Measurements from ENCODE around the gene UVRAG. TPM values are rescaled to one million over a fixed set of nuclear protein-coding genes. Genes with fewer than 3 reads are reported as not detected.
A peak's percentile ranks its signal among the peaks of the same experiment; 100 is the strongest.

The UVRAG gene
- total RNA-seq, 1 donor from 2014 or later: 103 TPM

DNA sequence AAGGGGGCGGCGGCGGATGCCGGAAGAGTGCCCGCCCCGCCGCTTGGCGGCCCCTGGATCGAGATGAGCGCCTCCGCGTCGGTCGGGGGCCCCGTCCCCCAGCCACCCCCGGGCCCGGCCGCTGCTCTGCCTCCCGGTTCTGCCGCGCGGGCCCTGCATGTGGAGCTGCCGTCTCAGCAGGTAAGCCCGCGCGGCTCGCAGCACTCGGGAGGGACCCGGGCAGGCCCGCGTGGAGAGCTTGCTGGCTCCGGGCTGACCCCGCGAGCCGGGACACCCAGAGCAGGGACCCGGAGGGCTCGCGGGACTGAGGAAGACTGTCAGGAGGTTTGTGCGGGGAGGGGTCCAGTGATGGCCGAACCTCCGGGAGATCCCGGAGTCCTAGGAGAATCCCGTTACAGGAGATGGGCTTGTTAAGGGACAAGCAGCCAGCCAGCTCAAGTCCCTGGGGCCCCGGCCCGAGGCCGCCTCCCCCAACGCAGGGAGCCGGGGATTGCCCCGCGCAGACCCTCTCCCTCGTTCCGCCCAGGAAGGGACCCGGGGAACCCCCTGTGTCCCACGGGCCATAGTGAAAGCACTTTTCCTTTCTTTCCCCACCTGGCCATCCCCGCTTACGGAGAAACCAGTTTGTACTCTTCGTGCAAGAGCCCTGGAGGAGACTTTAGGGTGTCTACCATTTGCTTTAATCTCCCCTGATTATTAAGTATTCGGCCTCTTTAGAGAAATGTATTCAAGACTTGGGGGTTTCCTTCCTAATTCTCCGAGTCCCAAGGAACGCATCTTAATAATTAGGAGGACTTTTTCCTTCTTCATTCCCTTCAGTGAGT lies 547 bp downstream of the UVRAG start:
- Mint-ChIP-seq H3K4me3 (no peak overlapping the region), H3K4me1 (peaks cover 53% of the 10 kb centered on the region), H3K36me3 (ENCODE audit: low read depth) (peaks cover 9% of the 10 kb centered on the region), H3K9me3 (no peaks in the 10 kb centered on the region), H3K27ac (peak overlapping the region; percentile 96), H3K27me3 (no peaks in the 10 kb centered on the region)
- ChIA-PET POLR2A (interaction anchor here (0.6 to 8.1 kb wide), 9 partner anchors 9 to 125 kb away, joined by 3 to 94 read pairs (median 4); no protein-coding TSS in a partner anchor), CTCF (interaction anchor here (2.4 to 4.1 kb wide), 2 partner anchors 52 to 57 kb away, joined by 11 to 23 read pairs; no protein-coding TSS in a partner anchor)
- intact Hi-C loops (cut with micrococcal nuclease): loop anchor here (1.0 to 10.0 kb wide), 4 partner anchors 9 to 629 kb away; partner anchors contain the start of gene EMSY
- TF ChIP-seq, protein P1, sequence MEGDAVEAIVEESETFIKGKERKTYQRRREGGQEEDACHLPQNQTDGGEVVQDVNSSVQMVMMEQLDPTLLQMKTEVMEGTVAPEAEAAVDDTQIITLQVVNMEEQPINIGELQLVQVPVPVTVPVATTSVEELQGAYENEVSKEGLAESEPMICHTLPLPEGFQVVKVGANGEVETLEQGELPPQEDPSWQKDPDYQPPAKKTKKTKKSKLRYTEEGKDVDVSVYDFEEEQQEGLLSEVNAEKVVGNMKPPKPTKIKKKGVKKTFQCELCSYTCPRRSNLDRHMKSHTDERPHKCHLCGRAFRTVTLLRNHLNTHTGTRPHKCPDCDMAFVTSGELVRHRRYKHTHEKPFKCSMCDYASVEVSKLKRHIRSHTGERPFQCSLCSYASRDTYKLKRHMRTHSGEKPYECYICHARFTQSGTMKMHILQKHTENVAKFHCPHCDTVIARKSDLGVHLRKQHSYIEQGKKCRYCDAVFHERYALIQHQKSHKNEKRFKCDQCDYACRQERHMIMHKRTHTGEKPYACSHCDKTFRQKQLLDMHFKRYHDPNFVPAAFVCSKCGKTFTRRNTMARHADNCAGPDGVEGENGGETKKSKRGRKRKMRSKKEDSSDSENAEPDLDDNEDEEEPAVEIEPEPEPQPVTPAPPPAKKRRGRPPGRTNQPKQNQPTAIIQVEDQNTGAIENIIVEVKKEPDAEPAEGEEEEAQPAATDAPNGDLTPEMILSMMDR (IDR thresholded peaks at IDR 0.05): no peak
- ATAC-seq (ENCODE audit: low read depth) (no peak), DNase-seq (peak; percentile 65)

DNA sequence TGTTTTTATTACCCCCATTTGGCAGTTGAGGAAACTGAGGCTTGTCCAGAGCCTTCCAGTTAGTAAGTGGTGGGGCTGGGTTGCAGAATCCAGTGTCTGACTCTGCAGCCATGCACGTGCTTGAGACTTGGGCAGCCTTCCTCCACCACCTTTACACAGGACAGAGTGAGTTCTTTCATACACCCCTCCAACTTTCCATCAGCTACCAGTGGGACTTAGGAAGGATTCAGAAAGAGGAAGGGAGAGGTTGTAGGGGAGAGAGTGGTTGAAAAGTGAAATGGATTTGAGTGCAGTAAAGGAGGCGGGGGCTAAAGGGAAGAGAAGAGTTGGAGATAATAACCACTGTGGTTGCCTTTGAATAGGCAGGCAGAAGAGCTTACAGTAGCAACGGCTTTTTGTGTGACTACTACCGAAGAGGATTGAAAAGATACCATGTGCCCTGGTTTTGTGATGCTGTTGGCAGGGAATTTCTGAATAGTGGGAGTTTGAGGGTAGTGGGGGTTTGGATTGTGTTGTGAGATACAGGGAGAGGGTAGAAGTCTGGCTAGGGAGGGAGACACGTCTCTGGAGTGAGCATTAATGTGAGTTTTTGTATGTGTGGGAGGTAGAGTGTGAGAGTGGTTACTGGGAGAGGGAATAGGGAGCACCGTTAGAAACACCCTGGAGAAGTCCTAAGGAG lies 1.7 kb downstream of the UVRAG start:
- H3K27me3 Mint-ChIP-seq: no peaks in the 10 kb centered on the region
- CTCF ChIA-PET: no interaction called here
- intact Hi-C loops (cut with micrococcal nuclease): loop anchor here (10.0 kb wide), 1 partner anchor 628 kb away; the partner anchor contains the start of gene EMSY
- no peak for DNase-seq
- ATAC-seq (ENCODE audit: low read depth): no peak
- no peak overlapping the region for H3K4me3 Mint-ChIP-seq
- no peak overlapping the region for H3K27ac Mint-ChIP-seq
- no peaks in the 10 kb centered on the region for H3K9me3 Mint-ChIP-seq
- POLR2A ChIA-PET: interaction anchor here (0.9 to 8.1 kb wide), 4 partner anchors 8 to 76 kb away, joined by 3 to 94 read pairs (median 4); no protein-coding TSS in a partner anchor
- H3K4me1 Mint-ChIP-seq: peaks cover 56% of the 10 kb centered on the region
- peaks cover 17% of the 10 kb centered on the region for H3K36me3 Mint-ChIP-seq (ENCODE audit: low read depth)
- TF ChIP-seq, protein P1 (IDR thresholded peaks at IDR 0.05): no peak

DNA sequence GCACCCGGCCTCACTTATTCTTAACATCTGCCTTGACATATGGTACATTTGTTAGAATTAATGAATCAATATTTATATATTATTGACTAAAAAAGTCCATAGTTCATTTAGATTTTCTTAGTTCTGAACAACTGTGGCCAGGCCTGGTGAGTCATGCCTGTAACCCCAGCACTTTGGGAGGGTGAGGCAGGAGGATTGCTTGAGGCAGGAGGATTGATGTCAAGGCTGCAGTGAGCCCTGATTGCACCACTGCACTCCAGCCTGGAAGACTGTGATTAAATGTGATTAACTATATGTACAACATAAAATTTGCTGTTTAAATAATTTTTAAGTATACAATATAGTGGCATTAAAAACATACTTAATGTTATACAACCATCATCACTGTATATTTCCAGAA lies 5.6 kb downstream of the UVRAG start:
- ATAC-seq (ENCODE audit: low read depth): no peak
- Mint-ChIP-seq H3K36me3 (ENCODE audit: low read depth) (peaks cover 25% of the 10 kb centered on the region), H3K4me3 (no peak overlapping the region), H3K4me1 (peaks cover 71% of the 10 kb centered on the region), H3K9me3 (no peaks in the 10 kb centered on the region), H3K27ac (peak overlapping the region; percentile 76), H3K27me3 (no peaks in the 10 kb centered on the region)
- DNase-seq: no peak
- TF ChIP-seq, protein P1 (IDR thresholded peaks at IDR 0.05): no peak
- CTCF ChIA-PET: interaction anchor here (0.7 kb wide), 1 partner anchor 46 kb away, joined by 3 read pairs; no protein-coding TSS in a partner anchor
- POLR2A ChIA-PET: interaction anchor here (0.6 kb wide), 1 partner anchor 243 kb away, joined by 3 read pairs; no protein-coding TSS in a partner anchor
- intact Hi-C loops (cut with micrococcal nuclease): loop anchor here (5.0 kb wide), 2 partner anchors 807 to 852 kb away; partner anchors contain the start of gene LRRC32

DNA sequence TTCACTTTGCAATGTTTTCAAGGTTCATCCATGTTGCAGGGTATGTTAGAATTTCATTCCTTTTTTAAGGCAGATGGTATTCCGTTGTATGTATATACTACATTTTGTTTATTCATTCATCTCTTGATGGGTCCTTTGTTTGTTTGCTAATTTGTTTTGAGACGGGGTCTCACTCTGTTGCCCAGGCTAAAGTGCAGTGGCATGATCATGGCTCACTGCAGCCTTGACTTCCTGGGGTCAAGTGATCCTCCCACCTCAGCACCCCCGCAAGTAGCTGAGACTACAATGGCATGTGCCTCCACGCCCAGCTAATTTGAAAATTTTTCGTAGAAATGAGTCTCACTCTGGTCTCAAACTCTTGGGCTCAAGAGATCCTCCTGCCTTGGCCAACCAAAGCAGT lies 6.2 kb downstream of the UVRAG start:
- peaks cover 28% of the 10 kb centered on the region for H3K36me3 Mint-ChIP-seq (ENCODE audit: low read depth)
- TF ChIP-seq, protein P1 (IDR thresholded peaks at IDR 0.05): no peak
- ATAC-seq (ENCODE audit: low read depth) (no peak), DNase-seq (no peak)
- H3K4me3 Mint-ChIP-seq: peak overlapping the region; percentile 56
- ChIA-PET POLR2A (interaction anchor here (0.7 kb wide), 1 partner anchor 32 kb away, joined by 9 read pairs; no protein-coding TSS in a partner anchor), CTCF (no interaction called here)
- no peaks in the 10 kb centered on the region for H3K27me3 Mint-ChIP-seq
- H3K4me1 Mint-ChIP-seq: peaks cover 77% of the 10 kb centered on the region
- intact Hi-C loops (cut with micrococcal nuclease): loop anchor here (5.0 kb wide), 2 partner anchors 806 to 851 kb away; partner anchors contain the start of gene LRRC32
- no peaks in the 10 kb centered on the region for H3K9me3 Mint-ChIP-seq
- peak overlapping the region; percentile 76 for H3K27ac Mint-ChIP-seq
